ENCODE measurements around the gene CDH4. TPM values are rescaled to one million over a fixed set of nuclear protein-coding genes. Genes with fewer than 3 reads are reported as not detected.

The CDH4 gene
- total and polyA plus RNA-seq, 9 of the 15 experiments (the other 6 are each of a cell fraction or from before 2014, with no cell fraction given): 0.04 TPM; not detected in 8

DNA sequence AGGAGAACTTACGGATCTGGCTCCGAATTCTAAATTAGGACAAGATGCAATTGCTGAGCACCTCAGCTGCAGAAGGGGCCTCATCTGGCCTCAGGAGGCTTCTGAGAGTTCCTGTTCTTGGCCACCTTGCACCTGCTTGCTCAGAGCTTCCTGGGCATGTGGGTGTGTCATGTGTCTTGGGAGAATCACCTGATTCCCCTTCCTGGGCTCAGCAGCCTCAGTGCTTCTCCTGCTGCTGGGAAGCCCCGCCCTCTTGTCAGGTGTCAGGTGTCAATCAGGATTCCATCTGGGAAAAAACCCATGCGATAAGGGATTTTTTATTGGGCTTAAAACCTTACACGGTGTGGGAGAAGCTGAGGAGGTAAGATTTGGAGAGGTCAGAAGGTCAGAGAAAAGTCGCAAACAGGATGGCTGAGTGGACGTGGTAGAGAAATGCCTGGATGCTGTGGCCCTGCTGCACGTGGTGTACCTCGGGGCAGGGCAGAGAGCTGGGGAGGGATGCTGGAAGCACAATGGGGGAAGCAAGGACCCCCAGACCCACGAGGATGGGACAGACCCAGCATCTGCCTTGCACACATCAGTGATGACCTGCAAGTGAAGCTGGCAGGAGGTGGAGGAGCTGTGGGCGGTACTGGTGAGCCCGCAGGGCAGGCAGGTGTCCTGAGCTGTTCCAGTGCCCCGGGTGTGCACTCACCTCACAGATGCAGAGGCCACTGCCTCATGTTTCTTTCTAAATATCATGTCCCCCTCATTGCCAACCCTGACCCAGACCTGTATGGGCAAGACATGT is 170.8 kb downstream of the CDH4 start (continued):
- TF ChIP-seq, protein P1, sequence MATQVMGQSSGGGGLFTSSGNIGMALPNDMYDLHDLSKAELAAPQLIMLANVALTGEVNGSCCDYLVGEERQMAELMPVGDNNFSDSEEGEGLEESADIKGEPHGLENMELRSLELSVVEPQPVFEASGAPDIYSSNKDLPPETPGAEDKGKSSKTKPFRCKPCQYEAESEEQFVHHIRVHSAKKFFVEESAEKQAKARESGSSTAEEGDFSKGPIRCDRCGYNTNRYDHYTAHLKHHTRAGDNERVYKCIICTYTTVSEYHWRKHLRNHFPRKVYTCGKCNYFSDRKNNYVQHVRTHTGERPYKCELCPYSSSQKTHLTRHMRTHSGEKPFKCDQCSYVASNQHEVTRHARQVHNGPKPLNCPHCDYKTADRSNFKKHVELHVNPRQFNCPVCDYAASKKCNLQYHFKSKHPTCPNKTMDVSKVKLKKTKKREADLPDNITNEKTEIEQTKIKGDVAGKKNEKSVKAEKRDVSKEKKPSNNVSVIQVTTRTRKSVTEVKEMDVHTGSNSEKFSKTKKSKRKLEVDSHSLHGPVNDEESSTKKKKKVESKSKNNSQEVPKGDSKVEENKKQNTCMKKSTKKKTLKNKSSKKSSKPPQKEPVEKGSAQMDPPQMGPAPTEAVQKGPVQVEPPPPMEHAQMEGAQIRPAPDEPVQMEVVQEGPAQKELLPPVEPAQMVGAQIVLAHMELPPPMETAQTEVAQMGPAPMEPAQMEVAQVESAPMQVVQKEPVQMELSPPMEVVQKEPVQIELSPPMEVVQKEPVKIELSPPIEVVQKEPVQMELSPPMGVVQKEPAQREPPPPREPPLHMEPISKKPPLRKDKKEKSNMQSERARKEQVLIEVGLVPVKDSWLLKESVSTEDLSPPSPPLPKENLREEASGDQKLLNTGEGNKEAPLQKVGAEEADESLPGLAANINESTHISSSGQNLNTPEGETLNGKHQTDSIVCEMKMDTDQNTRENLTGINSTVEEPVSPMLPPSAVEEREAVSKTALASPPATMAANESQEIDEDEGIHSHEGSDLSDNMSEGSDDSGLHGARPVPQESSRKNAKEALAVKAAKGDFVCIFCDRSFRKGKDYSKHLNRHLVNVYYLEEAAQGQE (IDR thresholded peaks at IDR 0.05; ENCODE audit: borderline replicate concordance): no peak
- TF ChIP-seq, protein P1 (CRISPR knock-in tag; IDR thresholded peaks at IDR 0.05; ENCODE audit: low read depth): no peak
- TF ChIP-seq, protein P2, sequence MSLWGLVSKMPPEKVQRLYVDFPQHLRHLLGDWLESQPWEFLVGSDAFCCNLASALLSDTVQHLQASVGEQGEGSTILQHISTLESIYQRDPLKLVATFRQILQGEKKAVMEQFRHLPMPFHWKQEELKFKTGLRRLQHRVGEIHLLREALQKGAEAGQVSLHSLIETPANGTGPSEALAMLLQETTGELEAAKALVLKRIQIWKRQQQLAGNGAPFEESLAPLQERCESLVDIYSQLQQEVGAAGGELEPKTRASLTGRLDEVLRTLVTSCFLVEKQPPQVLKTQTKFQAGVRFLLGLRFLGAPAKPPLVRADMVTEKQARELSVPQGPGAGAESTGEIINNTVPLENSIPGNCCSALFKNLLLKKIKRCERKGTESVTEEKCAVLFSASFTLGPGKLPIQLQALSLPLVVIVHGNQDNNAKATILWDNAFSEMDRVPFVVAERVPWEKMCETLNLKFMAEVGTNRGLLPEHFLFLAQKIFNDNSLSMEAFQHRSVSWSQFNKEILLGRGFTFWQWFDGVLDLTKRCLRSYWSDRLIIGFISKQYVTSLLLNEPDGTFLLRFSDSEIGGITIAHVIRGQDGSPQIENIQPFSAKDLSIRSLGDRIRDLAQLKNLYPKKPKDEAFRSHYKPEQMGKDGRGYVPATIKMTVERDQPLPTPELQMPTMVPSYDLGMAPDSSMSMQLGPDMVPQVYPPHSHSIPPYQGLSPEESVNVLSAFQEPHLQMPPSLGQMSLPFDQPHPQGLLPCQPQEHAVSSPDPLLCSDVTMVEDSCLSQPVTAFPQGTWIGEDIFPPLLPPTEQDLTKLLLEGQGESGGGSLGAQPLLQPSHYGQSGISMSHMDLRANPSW (CRISPR knock-in tag; IDR thresholded peaks at IDR 0.05): no peak
